ENCODE measurements around the gene N4BP2L2. TPM values are rescaled to one million over a fixed set of nuclear protein-coding genes. Genes with fewer than 3 reads are reported as not detected.

The N4BP2L2 gene
- total and polyA plus RNA-seq, 4 donors = 85.9 to 187 (median 139) TPM

- Histone ChIP-seq H3K36me3 (ENCODE audit: control insufficient read depth, insufficient read depth, low read length) (no peaks in the 10 kb centered on the region), H3K27ac (ENCODE audit: low read depth, low read length) (no peak overlapping the region), H3K4me3 (ENCODE audit: low read depth, low read length) (no peak overlapping the region), H3K27me3 (ENCODE audit: control insufficient read depth, insufficient read depth, low read length) (no peaks in the 10 kb centered on the region), H3K9me3 (ENCODE audit: control insufficient read depth, insufficient read depth, low read length) (no peaks in the 10 kb centered on the region), H3K4me1 (ENCODE audit: control insufficient read depth, insufficient read depth, low read length) (no peaks in the 10 kb centered on the region)
- WGBS (ENCODE audit: insufficient coverage) = 88% methylated on average over 1 of the region's 2 CpGs
- no peak for DNase-seq (ENCODE audit: low read depth in 4 of 6, low spot score in 6 of 6)
These were observed 62.4 kb downstream of the N4BP2L2 start for GRCh38 chr13:32476021-32476731.

GRCh38 chr13:32474999-32475792 is 63.4 kb downstream of the N4BP2L2 start:
- no peak overlapping the region for H3K27ac ChIP-seq (ENCODE audit: low read depth, low read length)
- WGBS (ENCODE audit: insufficient coverage) = 62% methylated on average over 6 of the region's 10 CpGs
- H3K36me3 ChIP-seq (ENCODE audit: control insufficient read depth, insufficient read depth, low read length) = no peaks in the 10 kb centered on the region
- H3K4me1 ChIP-seq (ENCODE audit: control insufficient read depth, insufficient read depth, low read length) = no peaks in the 10 kb centered on the region
- H3K9me3 ChIP-seq (ENCODE audit: control insufficient read depth, insufficient read depth, low read length) = no peaks in the 10 kb centered on the region
- no peaks in the 10 kb centered on the region for H3K27me3 ChIP-seq (ENCODE audit: control insufficient read depth, insufficient read depth, low read length)
- H3K4me3 ChIP-seq (ENCODE audit: low read depth, low read length) = no peak overlapping the region
- peak in 1 of 6 donors; percentile 11 for DNase-seq (ENCODE audit: low read depth in 4 of 6, low spot score in 6 of 6)

- no peaks in the 10 kb centered on the region for H3K4me1 ChIP-seq (ENCODE audit: control insufficient read depth, insufficient read depth, low read length)
- H3K9me3 ChIP-seq (ENCODE audit: control insufficient read depth, insufficient read depth, low read length) = no peaks in the 10 kb centered on the region
- peaks cover 3% of the 10 kb centered on the region for H3K36me3 ChIP-seq (ENCODE audit: control insufficient read depth, insufficient read depth, low read length)
- H3K27ac ChIP-seq (ENCODE audit: low read depth, low read length) = no peak overlapping the region
- no peak overlapping the region for H3K4me3 ChIP-seq (ENCODE audit: low read depth, low read length)
- 100% methylated on average over 1 of the region's 1 CpG for WGBS (ENCODE audit: insufficient coverage)
- no peaks in the 10 kb centered on the region for H3K27me3 ChIP-seq (ENCODE audit: control insufficient read depth, insufficient read depth, low read length)
- DNase-seq (ENCODE audit: low read depth in 4 of 6, low spot score in 6 of 6) = no peak
These were observed 64.9 kb downstream of the N4BP2L2 start for GRCh38 chr13:32473650-32474049.

GRCh38 chr13:32472194-32472621 is 66.4 kb downstream of the N4BP2L2 start:
- no peaks in the 10 kb centered on the region for H3K4me1 ChIP-seq (ENCODE audit: control insufficient read depth, insufficient read depth, low read length)
- no peak overlapping the region for H3K4me3 ChIP-seq (ENCODE audit: low read depth, low read length)
- H3K27me3 ChIP-seq (ENCODE audit: control insufficient read depth, insufficient read depth, low read length) = no peaks in the 10 kb centered on the region
- no peak for DNase-seq (ENCODE audit: low read depth in 4 of 6, low spot score in 6 of 6)
- H3K9me3 ChIP-seq (ENCODE audit: control insufficient read depth, insufficient read depth, low read length) = no peaks in the 10 kb centered on the region
- no peak overlapping the region for H3K27ac ChIP-seq (ENCODE audit: low read depth, low read length)
- peaks cover 3% of the 10 kb centered on the region for H3K36me3 ChIP-seq (ENCODE audit: control insufficient read depth, insufficient read depth, low read length)
- WGBS (ENCODE audit: insufficient coverage) = 100% methylated on average over 1 of the region's 3 CpGs

- no peak overlapping the region for H3K4me3 ChIP-seq (ENCODE audit: low read depth, low read length)
- peak in 1 of 6 donors; percentile 40 for DNase-seq (ENCODE audit: low read depth in 4 of 6, low spot score in 6 of 6)
- WGBS (ENCODE audit: insufficient coverage) = 68% methylated on average over 12 of the region's 12 CpGs
- no peaks in the 10 kb centered on the region for H3K9me3 ChIP-seq (ENCODE audit: control insufficient read depth, insufficient read depth, low read length)
- no peak overlapping the region for H3K27ac ChIP-seq (ENCODE audit: low read depth, low read length)
- H3K27me3 ChIP-seq (ENCODE audit: control insufficient read depth, insufficient read depth, low read length) = no peaks in the 10 kb centered on the region
- peaks cover 3% of the 10 kb centered on the region for H3K36me3 ChIP-seq (ENCODE audit: control insufficient read depth, insufficient read depth, low read length)
- no peaks in the 10 kb centered on the region for H3K4me1 ChIP-seq (ENCODE audit: control insufficient read depth, insufficient read depth, low read length)
These were observed 67.2 kb downstream of the N4BP2L2 start for GRCh38 chr13:32471187-32471922.

GRCh38 chr13:32468502-32469142 is 70.0 kb downstream of the N4BP2L2 start:
- WGBS (ENCODE audit: insufficient coverage) = 93% methylated on average over 4 of the region's 6 CpGs
- Histone ChIP-seq H3K4me1 (ENCODE audit: control insufficient read depth, insufficient read depth, low read length) (no peaks in the 10 kb centered on the region), H3K27me3 (ENCODE audit: control insufficient read depth, insufficient read depth, low read length) (no peaks in the 10 kb centered on the region), H3K27ac (ENCODE audit: low read depth, low read length) (no peak overlapping the region), H3K36me3 (ENCODE audit: control insufficient read depth, insufficient read depth, low read length) (peaks cover 3% of the 10 kb centered on the region), H3K9me3 (ENCODE audit: control insufficient read depth, insufficient read depth, low read length) (no peaks in the 10 kb centered on the region), H3K4me3 (ENCODE audit: low read depth, low read length) (no peak overlapping the region)
- no peak for DNase-seq (ENCODE audit: low read depth in 4 of 6, low spot score in 6 of 6)

GRCh38 chr13:32456591-32456990 is 82.0 kb downstream of the N4BP2L2 start:
- Histone ChIP-seq H3K9me3 (ENCODE audit: control insufficient read depth, insufficient read depth, low read length) (no peaks in the 10 kb centered on the region), H3K4me3 (ENCODE audit: low read depth, low read length) (no peak overlapping the region), H3K4me1 (ENCODE audit: control insufficient read depth, insufficient read depth, low read length) (no peaks in the 10 kb centered on the region), H3K27me3 (ENCODE audit: control insufficient read depth, insufficient read depth, low read length) (no peaks in the 10 kb centered on the region), H3K36me3 (ENCODE audit: control insufficient read depth, insufficient read depth, low read length) (no peaks in the 10 kb centered on the region), H3K27ac (ENCODE audit: low read depth, low read length) (no peak overlapping the region)
- no CpG with 5 or more reads among the region's 2 CpGs for WGBS (ENCODE audit: insufficient coverage)
- DNase-seq (ENCODE audit: low read depth in 4 of 6, low spot score in 6 of 6) = no peak

GRCh38 chr13:32455594-32455903 is 83.0 kb downstream of the N4BP2L2 start:
- Histone ChIP-seq H3K36me3 (ENCODE audit: control insufficient read depth, insufficient read depth, low read length) (no peaks in the 10 kb centered on the region), H3K27ac (ENCODE audit: low read depth, low read length) (no peak overlapping the region), H3K4me3 (ENCODE audit: low read depth, low read length) (no peak overlapping the region), H3K9me3 (ENCODE audit: control insufficient read depth, insufficient read depth, low read length) (no peaks in the 10 kb centered on the region), H3K4me1 (ENCODE audit: control insufficient read depth, insufficient read depth, low read length) (no peaks in the 10 kb centered on the region), H3K27me3 (ENCODE audit: control insufficient read depth, insufficient read depth, low read length) (no peaks in the 10 kb centered on the region)
- 100% methylated on average over 2 of the region's 2 CpGs for WGBS (ENCODE audit: insufficient coverage)
- DNase-seq (ENCODE audit: low read depth in 4 of 6, low spot score in 6 of 6) = no peak

- WGBS (ENCODE audit: insufficient coverage) = 92% methylated on average over 8 of the region's 8 CpGs
- H3K36me3 ChIP-seq (ENCODE audit: control insufficient read depth, insufficient read depth, low read length) = no peaks in the 10 kb centered on the region
- H3K4me1 ChIP-seq (ENCODE audit: control insufficient read depth, insufficient read depth, low read length) = no peaks in the 10 kb centered on the region
- no peaks in the 10 kb centered on the region for H3K27me3 ChIP-seq (ENCODE audit: control insufficient read depth, insufficient read depth, low read length)
- no peak overlapping the region for H3K4me3 ChIP-seq (ENCODE audit: low read depth, low read length)
- DNase-seq (ENCODE audit: low read depth in 4 of 6, low spot score in 6 of 6) = no peak
- no peaks in the 10 kb centered on the region for H3K9me3 ChIP-seq (ENCODE audit: control insufficient read depth, insufficient read depth, low read length)
- no peak overlapping the region for H3K27ac ChIP-seq (ENCODE audit: low read depth, low read length)
These were observed 83.6 kb downstream of the N4BP2L2 start for GRCh38 chr13:32454886-32455593.
